Calu3 (cell line): ENCODE measurements around the gene GSDMA. TPM values are rescaled to one million over a fixed set of nuclear protein-coding genes. Genes with fewer than 3 reads are reported as not detected.

Experiments used
- BruUV-seq: library from RNA; stranded (reverse); fragments of 400-500 nt; replicated peaks from 2 replicates; lab custom pipeline; 2021; lab: Mats Ljungman, UMichigan
- CTCF ChIA-PET: fragments of 300-600 bp; sonication (Branson Sonifier 250); formaldehyde crosslinking; loops from one replicate; lab custom pipeline; 2022; ENCODE audit warnings: antibody characterized with exemption; lab: Charles Lee
- DNase-seq: peaks from one replicate; pipeline ENCODE4 v3.0.0; 2022
- H3K27ac Mint-ChIP-seq: one replicate; pipeline ENCODE4 v1.8.0; 2022; ENCODE audit warnings: mixed read lengths; ENCODE audit not compliant: unreplicated experiment
- H3K27me3 Mint-ChIP-seq: one replicate; pipeline ENCODE4 v1.8.0; 2022; ENCODE audit warnings: mixed read lengths; ENCODE audit not compliant: unreplicated experiment
- H3K36me3 Mint-ChIP-seq: one replicate; pipeline ENCODE4 v1.8.0; 2022; ENCODE audit warnings: mild to moderate bottlenecking, moderate library complexity, mixed read lengths; ENCODE audit not compliant: insufficient read depth, unreplicated experiment
- H3K4me1 Mint-ChIP-seq: one replicate; pipeline ENCODE4 v1.8.0; 2022; ENCODE audit warnings: mild to moderate bottlenecking, low read depth, mixed read lengths; ENCODE audit not compliant: unreplicated experiment
- H3K4me3 Mint-ChIP-seq: one replicate; pipeline ENCODE4 v1.8.0; 2022; ENCODE audit warnings: mild to moderate bottlenecking, low read depth, moderate library complexity, mixed read lengths; ENCODE audit not compliant: unreplicated experiment
- H3K9me3 Mint-ChIP-seq: one replicate; pipeline ENCODE4 v1.8.0; 2022; ENCODE audit warnings: low read depth, mixed read lengths; ENCODE audit not compliant: unreplicated experiment
- CTCF ChIP-seq: fragments of 200-600 bp; IDR thresholded peaks from one replicate; pipeline ENCODE4 v1.8.0; 2022; ENCODE audit warnings: antibody characterized with exemption; ENCODE audit not compliant: unreplicated experiment
- intact Hi-C: fragments of 100-400 bp; cut with micrococcal nuclease; formaldehyde crosslinking; loops from one replicate; pipeline ENCODE4 v1.10.0; 2022; ENCODE audit not compliant: unreplicated experiment
- total RNA-seq: library from RNA; stranded (reverse); gene quantifications from 2 replicates; pipeline ENCODE4 v1.2.3, GENCODE V29; 2022

The GSDMA gene
- total RNA-seq, 1 experiment from 2014 or later: 0.33 TPM

GRCh38 chr17:39954876-39955275 is 7.9 kb upstream of the GSDMA start:
- peaks cover 26% of the 10 kb centered on the region for H3K36me3 Mint-ChIP-seq
- peaks cover 26% of the 10 kb centered on the region for H3K27me3 Mint-ChIP-seq
- DNase-seq: peak; percentile 94
- H3K4me1 Mint-ChIP-seq: peaks cover 35% of the 10 kb centered on the region
- H3K9me3 Mint-ChIP-seq: no peaks in the 10 kb centered on the region
- no peak overlapping the region for H3K4me3 Mint-ChIP-seq
- no peak overlapping the region for H3K27ac Mint-ChIP-seq
- no peak for TF ChIP-seq CTCF
- no TSS peak for BruUV-seq
- CTCF ChIA-PET: interaction anchor here (0.5 to 109.6 kb wide), 47 partner anchors 4 to 593 kb away, joined by 3 to 8195 read pairs (median 7); partner anchors contain the start of genes CSF3, ERBB2, GRB7 and GSDMA
- intact Hi-C loops: no loop called here

- peaks cover 26% of the 10 kb centered on the region for H3K36me3 Mint-ChIP-seq
- no peak for TF ChIP-seq CTCF
- no TSS peak for BruUV-seq
- CTCF ChIA-PET: interaction anchor here (0.6 to 109.6 kb wide), 40 partner anchors 3 to 1293 kb away, joined by 3 to 8195 read pairs (median 45); partner anchors contain the start of genes CSF3, ERBB2, GRB7 and GSDMA
- no peak overlapping the region for H3K4me3 Mint-ChIP-seq
- peaks cover 34% of the 10 kb centered on the region for H3K4me1 Mint-ChIP-seq
- intact Hi-C loops: no loop called here
- H3K9me3 Mint-ChIP-seq: no peaks in the 10 kb centered on the region
- H3K27ac Mint-ChIP-seq: no peak overlapping the region
- DNase-seq: no peak
- H3K27me3 Mint-ChIP-seq: peaks cover 26% of the 10 kb centered on the region
These were observed 7.0 kb upstream of the GSDMA start for GRCh38 chr17:39955726-39956225.

GRCh38 chr17:39960524-39961041 is 2.2 kb upstream of the GSDMA start:
- intact Hi-C loops: no loop called here
- Mint-ChIP-seq H3K4me1 (peaks cover 37% of the 10 kb centered on the region), H3K9me3 (no peaks in the 10 kb centered on the region), H3K4me3 (no peak overlapping the region), H3K27ac (no peak overlapping the region), H3K36me3 (peaks cover 6% of the 10 kb centered on the region), H3K27me3 (peaks cover 40% of the 10 kb centered on the region)
- no peak for TF ChIP-seq CTCF
- BruUV-seq: no TSS peak
- DNase-seq: peak; percentile 87
- CTCF ChIA-PET: interaction anchor here (0.7 to 109.6 kb wide), 28 partner anchors 2 to 1667 kb away, joined by 3 to 8195 read pairs (median 83); partner anchors contain the start of genes CSF3, ERBB2, GRB7 and GSDMA

- H3K4me1 Mint-ChIP-seq: peaks cover 45% of the 10 kb centered on the region
- TF ChIP-seq CTCF: no peak
- peaks cover 32% of the 10 kb centered on the region for H3K27me3 Mint-ChIP-seq
- intact Hi-C loops: no loop called here
- peak; percentile 94 for DNase-seq
- H3K9me3 Mint-ChIP-seq: peaks cover 3% of the 10 kb centered on the region
- BruUV-seq: no TSS peak
- H3K27ac Mint-ChIP-seq: peak overlapping the region; percentile 0
- CTCF ChIA-PET: interaction anchor here (0.6 to 109.6 kb wide), 25 partner anchors 4 to 1177 kb away, joined by 3 to 8195 read pairs (median 85); partner anchors contain the start of genes CSF3, ERBB2, GRB7 and GSDMA
- no peak overlapping the region for H3K4me3 Mint-ChIP-seq
- H3K36me3 Mint-ChIP-seq: peaks cover 17% of the 10 kb centered on the region
These were observed 1.0 kb downstream of the GSDMA start for GRCh38 chr17:39963829-39964228.
